Astrocyte of the hippocampus (primary cell): Measurements from ENCODE around the gene DDX53.
A peak's percentile ranks its signal among the peaks of the same experiment; 100 is the strongest.

Experiments used
- DNase-seq: peaks from one replicate; pipeline ENCODE4 v3.0.0; 2011; ENCODE audit warnings: low read depth, low spot score

The DDX53 gene

DNA sequence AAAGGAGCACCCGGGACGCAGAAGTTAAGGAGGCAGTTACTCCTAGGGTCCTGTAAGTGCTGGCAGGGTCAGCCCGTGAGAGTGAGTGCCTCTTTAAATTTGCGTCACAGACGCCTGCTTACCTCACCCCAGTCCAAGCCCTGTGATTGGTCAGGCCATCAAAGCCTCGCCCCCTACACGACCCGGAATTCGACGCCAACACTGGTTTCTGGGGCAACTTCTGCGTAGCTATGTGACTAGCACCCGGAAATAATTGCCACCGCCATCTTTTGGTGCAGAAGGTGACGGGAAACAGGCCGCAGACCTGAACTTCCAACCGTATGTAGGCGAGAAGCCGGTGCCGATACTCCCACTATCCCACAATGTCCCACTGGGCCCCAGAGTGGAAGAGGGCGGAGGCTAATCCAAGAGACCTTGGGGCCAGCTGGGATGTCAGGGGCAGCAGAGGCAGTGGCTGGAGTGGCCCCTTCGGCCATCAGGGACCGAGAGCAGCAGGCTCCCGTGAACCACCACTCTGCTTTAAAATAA, at the start of gene DDX53:
DDX53 (plus strand) TSS at position 265 of the 528 bp plus-strand sequence; CDS start at position 363, 98 bp downstream.
- no peak for DNase-seq

DNA sequence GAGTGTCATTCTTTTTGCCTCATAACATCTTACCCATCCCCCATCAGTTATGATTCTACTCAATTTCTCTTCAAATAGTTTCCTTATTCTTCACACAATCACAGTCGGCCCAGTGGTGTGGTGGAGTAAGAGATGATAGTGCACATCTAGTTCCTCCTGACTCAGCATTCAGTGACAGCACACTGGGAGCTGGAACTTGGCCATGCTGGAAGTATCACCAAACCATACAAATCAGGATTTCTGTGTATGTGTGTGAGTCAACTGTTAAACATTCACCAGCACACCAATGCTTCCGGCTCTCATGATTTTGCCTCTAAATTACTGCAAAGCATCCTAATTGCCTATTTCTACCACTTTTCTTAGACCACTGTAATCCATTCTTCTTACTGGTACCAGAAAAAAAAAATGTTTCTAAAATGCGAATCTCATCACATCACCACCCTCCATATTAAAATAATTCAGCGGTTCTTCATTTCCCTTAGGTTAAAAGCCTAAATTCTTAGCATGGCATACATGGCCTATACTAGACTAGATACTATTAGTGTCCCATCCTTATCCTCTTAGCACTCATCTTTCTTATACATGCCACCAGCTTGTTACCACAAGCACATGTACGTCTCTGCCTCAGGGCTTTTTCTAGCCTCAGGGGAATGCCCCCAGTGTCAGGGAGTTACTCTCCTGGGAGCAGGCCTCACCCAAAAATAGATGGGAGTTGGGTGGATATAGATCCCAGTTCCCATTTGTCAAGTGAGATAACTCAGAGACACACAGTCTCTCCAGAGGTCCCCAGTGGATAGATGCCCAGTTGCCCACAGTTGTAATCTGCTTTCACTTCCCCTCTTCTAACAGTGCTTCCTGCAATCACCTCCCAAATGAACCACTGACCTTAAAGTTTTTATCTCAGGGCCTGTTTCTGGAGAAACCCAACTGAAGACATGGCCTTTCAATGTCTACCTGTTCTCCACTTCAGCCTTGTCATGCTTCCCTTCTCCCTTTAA, 49.2 kb upstream of the DDX53 start:
- peak; percentile 87 for DNase-seq

DNA sequence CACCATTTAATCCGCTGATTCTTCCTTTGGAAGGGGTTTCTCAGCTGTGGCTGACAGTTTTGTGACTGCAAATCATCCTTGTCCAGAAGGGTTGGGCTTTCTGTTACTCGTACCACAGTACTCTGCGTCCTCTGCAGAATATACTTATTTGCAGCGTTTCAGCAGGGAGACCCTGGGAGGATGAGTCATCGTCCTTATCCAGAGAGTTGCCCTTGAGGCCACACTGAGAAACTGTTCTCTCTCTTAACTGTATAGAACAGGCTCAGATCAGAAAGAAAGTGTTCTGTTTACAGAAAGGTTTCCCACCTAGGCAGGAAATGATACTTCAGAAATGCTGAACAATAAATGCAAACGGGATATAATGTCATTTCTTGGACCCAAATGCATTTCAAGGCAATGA, 47.8 kb upstream of the DDX53 start:
- peak; percentile 50 for DNase-seq

DNA sequence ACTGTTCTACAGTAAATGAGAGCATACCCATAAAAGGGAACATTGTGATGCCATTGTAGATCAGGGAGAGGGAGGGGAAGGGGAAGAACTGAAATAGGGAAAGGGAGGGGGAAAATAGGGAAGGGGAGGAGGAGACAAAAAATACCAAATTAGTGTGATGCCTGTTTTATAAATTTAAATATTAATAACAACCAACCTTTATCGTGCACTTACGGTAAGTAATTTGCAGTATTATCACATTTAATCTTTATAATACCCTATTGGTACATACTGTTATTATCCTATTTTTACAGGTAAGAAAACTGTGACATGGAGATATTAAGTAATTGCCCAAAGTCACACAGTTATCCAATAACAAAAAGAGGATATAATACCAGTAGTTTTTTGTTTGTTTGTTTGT, 41.5 kb upstream of the DDX53 start:
- no peak for DNase-seq

DNA sequence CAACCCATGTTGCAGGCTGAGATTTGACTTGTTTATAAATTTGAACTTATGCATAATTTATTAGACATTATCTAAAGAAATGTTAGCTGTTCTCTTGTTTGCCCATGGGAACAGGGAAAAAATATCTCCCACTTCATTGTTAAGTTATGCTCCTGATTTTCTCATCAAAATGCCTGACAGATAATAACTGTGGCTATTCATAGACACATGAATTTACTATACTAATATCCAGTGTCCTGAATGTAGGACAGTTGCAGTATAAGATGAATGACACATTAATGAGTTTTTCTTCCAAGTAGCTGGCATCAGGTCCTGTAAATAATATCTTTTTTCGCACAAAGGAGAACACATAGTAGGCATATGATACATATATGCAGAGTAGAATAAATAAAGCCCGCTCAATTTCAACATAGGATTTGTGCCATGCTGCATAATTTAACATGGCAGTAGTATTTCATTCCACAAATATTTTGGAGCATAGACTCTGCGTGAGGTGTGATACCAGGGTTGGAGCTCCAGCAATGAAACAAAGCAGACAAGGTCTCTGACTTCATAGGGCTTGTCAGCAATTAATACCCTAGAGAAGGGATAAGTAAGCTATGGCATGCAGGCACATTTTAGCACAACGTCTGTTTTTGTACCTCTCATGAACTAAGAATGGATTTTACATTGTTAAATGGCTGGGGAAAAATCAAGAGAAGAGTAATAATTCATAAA, 40.4 kb upstream of the DDX53 start:
- no peak for DNase-seq

DNA sequence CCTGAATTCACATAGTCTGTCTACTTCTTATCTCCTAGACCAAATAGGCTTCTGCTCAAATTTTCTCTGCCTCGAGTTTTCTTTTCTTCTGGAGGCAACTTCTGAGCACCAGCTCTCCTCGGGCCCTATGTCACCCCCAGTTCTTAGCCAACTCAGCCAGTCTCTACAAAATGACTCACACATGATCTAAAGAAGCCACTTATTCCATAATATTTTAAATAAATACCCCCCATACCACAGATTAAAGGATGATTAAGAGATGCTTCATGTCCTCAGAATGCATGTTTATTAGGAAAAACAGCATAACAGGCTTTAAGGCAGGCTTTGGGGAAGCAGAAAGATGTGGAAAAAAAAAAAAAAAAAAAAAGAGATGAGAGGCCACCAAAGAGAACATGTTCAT, 36.6 kb upstream of the DDX53 start:
- no peak for DNase-seq

DNA sequence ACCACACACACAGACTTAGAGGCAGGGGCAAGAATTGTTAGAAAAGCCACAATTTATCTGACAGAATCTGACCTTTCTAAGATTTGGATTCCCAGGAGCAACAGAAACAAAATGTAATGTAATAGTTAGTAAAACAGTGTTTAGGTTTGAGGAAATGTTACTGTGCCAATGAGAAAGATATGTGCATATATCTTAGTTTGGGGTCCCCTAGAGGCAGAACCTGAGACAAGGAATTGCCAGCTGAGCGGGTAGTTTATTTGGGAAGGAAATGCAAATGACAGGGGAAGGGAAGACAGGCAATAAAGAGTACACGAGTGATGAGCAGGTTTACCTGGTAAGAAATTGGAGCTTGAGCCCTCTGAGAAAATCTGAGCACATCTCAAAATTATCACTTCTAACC, 31.3 kb upstream of the DDX53 start:
- no peak for DNase-seq

DNA sequence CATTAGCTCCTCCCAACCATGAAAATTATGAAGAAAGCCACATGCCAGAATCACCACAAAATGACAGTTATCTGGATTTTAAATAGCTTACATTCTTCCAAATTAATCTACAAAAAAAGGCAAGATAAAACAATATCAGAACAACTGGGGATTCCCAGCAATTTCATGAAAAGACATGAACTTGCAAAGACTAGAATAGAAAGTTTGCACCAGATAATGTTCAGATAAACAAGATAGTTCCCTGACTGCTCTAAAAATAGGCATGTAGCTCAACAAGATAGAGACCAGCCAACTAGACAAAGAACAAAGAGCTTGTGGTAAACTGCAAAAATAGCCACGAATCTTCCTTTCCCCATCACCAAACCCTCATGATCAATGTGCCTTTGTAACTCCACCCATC, 30.3 kb upstream of the DDX53 start:
- DNase-seq: peak; percentile 26

DNA sequence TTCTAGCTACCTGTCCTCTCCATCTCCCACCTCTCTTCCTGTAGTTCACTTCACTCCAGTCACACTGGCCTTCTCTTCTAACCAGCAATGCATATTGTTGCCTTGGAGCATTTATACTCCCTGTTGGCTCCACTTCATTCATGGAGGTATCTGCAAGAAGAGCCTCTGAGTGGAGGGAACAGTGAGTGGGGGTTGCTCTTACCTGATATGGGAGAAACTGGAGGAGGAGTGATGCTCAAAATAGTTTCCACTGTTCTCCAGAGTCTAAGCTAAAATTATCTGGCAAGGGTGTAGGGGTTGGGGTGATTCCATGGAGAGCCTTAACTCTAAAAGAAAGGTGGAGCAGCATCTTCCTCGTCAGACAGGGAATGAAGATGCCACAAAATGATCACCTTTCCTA, 28.9 kb upstream of the DDX53 start:
- DNase-seq: no peak

DNA sequence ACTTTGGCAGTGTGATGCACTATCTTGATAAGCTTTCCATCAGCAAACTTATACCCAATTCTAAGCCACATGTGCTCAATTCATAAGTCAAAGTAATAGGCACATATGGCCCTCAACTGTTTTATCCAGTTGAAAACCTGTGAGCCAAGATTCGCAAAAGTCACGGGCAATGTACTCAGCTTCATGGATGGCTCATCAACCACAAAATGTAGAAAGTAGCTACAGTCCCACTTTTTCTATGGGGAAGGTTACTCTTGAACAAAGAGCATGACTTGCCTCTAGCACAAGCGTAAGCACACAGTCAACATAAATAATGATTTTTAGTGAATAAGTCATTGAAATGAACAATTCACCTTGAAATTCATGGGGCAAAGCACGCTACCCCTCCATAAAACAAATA, 25.1 kb upstream of the DDX53 start:
- no peak for DNase-seq

DNA sequence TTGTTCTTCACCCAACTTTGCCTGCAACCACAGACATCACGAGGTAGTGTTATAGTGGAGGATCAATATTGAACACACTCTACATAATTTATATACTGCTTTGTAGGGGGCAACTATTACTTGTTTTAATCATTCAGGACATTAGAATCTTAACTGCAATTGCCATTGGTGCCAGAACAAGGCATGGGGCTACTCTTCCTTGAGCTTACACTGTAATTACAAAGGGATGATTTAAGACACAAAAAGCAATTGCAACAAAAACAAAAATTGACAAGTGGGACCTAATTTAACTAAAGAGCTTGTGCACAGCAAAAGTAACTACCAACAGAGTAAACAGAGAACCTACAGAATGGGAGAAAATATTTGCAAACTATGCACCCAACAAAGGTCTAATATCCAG, 24.0 kb upstream of the DDX53 start:
- DNase-seq: no peak

DNA sequence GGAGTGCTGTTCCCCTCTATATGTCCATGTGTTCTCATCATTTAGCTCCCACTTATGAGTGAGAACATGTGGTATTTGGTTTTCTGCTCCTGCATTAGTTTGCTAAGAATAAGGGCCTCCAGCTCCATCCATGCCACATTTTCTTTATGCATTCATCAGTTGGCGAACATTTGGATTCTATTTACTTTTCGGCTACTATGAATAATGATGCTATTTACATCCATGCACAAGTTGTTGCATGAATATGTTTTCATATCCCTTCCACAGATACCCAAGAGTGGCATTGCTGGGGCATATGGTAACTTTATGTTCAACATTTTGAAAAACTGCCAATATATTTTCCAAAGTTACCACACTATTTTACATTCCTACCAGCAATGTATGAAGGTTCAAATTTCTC, 13.8 kb upstream of the DDX53 start:
- no peak for DNase-seq

DNA sequence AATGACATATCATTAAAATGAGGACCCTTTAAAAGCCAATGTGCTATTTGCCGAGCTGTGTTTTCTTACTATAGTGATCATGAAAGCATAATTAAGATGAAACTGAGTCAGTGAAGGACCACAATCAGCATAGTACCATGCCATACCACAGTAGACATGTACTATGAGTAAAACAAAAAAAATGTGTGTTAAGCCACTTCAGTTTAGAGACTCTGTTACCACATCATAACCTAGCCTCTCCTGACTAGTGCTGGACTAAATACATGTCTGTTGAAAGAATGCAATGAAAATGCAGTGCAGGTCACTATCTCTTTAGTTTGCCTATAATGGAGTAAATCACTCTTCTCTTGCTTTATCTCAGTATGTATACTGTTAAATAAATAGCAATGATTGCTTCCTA, 12.3 kb upstream of the DDX53 start:
- peak; percentile 31 for DNase-seq

DNA sequence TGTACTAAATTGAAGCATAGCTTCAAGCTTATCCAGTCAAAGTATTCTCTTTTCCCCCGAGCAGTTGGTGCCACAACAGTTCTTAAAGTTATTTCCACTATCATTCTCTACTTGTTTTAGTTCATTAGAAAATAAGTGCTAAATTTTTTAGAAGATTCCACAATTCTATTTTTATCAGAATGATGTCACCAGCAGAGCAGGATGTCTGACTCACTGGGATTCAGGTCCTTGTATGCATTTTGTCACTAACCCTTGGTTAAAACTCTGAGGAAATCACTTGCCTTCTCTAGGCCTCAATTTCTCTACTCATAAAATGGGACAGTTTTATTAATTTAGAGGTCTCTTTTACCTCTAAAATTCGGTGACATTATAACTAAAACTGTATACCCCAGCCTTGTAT, 3.4 kb downstream of the DDX53 start:
- DNase-seq: peak; percentile 21

DNA sequence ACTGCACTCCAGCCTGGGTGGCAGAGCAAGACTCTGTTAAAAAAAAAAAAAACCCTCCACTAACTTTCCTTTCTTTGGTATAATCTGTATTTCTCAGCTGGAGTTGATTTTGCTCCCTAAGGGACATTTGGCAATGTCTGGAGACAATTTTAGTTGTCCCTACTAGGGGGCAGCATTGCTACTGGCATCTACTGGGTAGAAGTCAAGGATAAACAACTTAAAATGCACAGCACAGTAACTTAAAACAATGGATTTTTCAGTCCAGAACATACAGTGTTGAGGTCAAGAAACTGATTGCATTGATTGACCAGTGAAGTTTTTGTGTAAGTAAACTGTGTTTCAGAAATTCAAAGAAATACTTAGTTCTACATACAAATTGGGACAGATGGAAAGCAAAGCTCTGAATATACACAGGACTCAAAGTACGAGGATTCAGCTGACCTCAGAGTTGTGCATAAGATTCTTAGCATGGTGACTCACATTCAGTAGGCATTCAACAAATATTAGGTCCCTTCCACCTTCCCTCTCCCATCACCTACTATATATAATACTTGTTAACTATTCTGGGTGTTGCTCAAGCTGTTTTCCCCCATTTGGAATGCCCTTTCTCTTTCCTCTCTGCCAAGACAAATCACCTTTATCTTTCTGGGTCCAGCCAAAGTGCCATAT, 8.8 kb downstream of the DDX53 start:
- peak; percentile 62 for DNase-seq

DNA sequence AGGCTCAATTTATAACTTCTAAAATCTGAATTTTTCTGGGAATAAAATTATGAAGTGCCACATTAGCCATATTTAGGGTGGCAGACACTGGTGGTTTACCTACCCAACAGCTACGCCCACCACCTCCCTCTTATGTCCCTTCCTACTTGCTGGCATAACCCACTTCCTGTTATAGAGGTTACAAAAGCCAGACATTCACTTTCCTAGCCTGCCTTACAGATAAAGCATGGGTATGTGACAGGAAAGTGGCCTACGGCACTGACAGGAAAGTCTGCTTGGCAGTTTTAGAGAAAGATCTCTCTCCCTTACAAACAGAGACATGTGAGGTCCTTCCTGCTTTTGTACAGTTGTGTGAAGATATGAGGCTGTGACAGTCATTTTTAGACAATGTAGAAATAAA, 12.4 kb downstream of the DDX53 start:
- no peak for DNase-seq

DNA sequence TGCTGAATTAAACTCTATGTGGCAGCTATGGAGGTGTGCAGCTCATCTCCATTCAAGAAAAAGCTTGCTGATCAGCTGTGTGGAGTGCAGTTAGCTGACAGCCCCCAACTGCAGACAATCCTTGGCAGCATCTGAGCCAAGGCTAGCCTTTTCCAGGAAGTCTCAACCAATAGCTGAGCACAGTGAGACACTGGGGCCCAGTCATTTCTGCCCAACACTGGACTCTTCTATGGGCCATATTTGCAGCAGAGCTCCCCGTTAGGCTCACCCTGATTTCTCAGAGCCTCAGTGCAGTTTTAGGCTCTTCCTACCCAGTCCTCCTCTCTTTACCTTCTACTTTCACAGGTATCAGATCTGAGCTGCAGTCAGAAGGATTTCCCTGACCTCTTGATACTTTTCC, 12.9 kb downstream of the DDX53 start:
- DNase-seq: no peak

DNA sequence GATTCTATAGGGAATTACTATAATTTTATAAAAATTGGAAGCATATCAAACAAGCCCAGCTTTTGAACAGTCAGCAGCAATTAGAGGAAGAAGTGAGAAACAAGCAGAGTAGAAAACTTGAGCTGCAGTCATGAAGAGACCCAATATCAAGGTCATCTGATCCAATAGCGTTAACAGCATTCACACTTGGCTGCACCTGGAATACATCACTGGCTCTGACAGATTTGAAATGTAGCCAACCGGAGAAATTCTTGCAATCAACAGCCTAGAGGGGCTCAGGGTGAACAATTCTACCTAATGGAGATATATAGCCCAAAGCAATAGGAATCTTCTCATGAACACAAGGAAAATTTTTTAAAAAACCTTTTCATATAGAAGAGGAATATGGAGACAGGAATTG, 13.6 kb downstream of the DDX53 start:
- DNase-seq: no peak

DNA sequence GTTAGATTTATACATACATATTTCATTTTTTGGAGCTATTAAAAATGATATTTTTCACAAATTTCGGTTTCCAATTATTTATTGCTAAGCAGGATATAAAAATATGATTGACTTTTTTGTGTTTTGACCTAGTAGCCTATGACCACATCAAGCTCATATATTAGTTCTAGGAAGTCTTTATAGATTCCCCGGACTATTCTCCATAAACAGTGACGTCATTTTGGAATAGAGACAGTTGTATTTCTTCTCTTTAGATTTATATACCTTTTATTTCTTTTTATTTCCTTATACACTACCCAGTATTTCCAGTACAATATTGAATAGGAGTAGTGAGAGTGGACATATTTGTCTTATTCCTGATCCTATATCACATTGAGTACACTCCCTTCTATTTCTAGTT, 31.8 kb downstream of the DDX53 start:
- DNase-seq: no peak

DNA sequence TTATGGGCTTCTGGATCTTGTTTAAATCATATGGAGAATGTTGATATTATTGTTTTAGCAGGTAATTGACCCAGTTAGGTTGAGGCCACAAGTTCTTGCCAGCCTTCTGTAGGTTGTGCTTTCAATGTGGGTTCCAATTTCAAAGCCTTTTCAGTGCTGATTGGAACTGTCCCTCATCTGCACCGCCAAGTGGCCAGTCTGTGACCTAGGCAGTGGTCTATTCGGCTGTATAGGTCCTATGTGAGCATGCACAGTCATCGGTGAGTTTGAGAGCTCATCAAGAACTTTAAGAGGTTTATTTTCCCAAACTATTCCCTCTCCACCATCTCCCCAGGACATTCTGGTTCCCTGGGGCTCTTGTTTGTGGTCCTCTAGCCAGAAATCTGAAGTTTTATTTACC, 35.7 kb downstream of the DDX53 start:
- DNase-seq: no peak

DNA sequence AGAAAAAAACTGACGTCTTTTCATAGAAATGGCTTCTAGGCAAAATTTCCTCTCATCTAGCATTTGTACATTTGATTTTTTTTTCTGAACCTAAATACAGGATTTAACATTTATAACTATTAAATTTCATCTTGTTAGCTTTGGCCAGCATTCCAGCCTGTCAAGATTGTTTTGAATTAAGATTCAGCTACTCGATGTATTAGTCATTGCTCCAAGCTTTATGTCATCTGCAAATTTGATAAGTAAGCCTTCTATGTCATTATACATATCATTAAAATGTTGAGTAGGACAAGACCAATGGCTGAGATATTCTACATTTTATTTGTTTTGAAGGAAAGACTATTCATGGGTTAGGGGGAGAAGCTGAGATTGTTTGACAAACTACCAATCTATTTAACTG, 46.7 kb downstream of the DDX53 start:
- no peak for DNase-seq
